IPS DF 6.9 (cell line): ENCODE results near the gene ARSB.
"Not testable (repeated sequence)": the region's sequence is repeated elsewhere in the genome, so short reads cannot be mapped to it uniquely, and the experiment has no call there.

Experiments used
- DNase-seq: peaks from one replicate; pipeline ENCODE4 v3.0.0-alpha.2; 2013; ENCODE audit warnings: low read depth, low spot score
- H3K27ac ChIP-seq: one replicate; pipeline ENCODE4 v1.5.1; 2013; ENCODE audit warnings: low read length, control low read depth
- H3K27me3 ChIP-seq: 2 replicates; pipeline ENCODE4 v1.6.1; 2013; ENCODE audit warnings: mild to moderate bottlenecking, low read length; ENCODE audit not compliant: control insufficient read depth, insufficient read depth
- H3K36me3 ChIP-seq: 2 replicates; pipeline ENCODE4 v1.6.1; 2013; ENCODE audit warnings: low read length; ENCODE audit not compliant: control insufficient read depth, insufficient read depth
- H3K4me1 ChIP-seq: 2 replicates; pipeline ENCODE4 v1.6.1; 2013; ENCODE audit warnings: low read length; ENCODE audit not compliant: control insufficient read depth, insufficient read depth
- H3K4me3 ChIP-seq: 2 replicates; pipeline ENCODE4 v1.5.1; 2013; ENCODE audit warnings: mild to moderate bottlenecking, low read length
- H3K9me3 ChIP-seq: 2 replicates; pipeline ENCODE4 v1.6.1; 2013; ENCODE audit warnings: low read length, inconsistent platforms; ENCODE audit not compliant: control insufficient read depth, insufficient read depth
- WGBS: extraction: QIAGEN DNeasy Blood & Tissue Kit; methylation state at CpG from one replicate; pipeline ENCODE4 v1.1.7; 2013; ENCODE audit warnings: mixed read lengths, missing lambda C conversion rate; ENCODE audit not compliant: insufficient read length, insufficient coverage; 5-methylcytosine and 5-hydroxymethylcytosine counted together

ARSB gene

GRCh38 chr5:78766412-78766762 lies 218.7 kb downstream of the ARSB start:
- Histone ChIP-seq H3K4me1 (no peaks in the 10 kb centered on the region), H3K9me3 (no peaks in the 10 kb centered on the region), H3K36me3 (no peaks in the 10 kb centered on the region), H3K4me3 (no peak overlapping the region), H3K27ac (no peak overlapping the region), H3K27me3 (no peaks in the 10 kb centered on the region)
- DNase-seq: no peak
- no CpG with 5 or more reads among the region's 5 CpGs for WGBS

DNA sequence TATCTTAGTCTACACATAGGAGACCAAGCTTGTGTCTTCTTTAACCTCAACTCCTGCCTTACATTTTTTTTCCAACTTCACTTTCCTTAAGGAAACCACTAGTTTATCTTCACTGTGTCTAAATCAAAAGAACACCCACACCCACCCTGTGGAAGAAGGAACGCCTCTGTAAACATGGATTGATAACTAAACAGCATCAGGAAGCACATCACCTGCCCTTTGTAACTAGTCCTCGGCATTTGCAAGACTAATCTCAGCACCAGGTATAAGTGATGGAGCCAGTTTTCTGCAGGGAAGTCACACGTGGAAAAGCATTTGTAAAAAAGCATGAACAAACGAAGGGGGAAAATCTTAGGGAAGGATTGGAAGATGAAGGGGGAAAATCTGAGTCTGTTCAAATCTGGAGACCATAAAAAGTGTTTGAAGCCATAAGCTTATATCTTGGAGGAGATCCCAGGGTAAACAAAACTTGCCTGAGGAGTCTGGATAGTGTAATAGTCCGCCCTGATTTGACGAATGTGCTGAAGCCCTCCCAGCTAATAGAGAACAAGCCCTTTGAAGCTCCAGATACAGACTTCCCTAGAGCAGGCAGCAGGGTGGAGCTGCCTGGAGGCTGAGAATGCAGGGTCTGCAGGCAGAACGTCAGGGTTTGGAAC lies 219.2 kb downstream of the ARSB start:
- Histone ChIP-seq H3K36me3 (no peaks in the 10 kb centered on the region), H3K4me3 (no peak overlapping the region), H3K27me3 (no peaks in the 10 kb centered on the region), H3K4me1 (no peaks in the 10 kb centered on the region), H3K9me3 (no peaks in the 10 kb centered on the region), H3K27ac (no peak overlapping the region)
- no CpG with 5 or more reads among the region's 7 CpGs for WGBS
- DNase-seq: no peak

- H3K27ac ChIP-seq: no peak overlapping the region
- no CpG with 5 or more reads among the region's 5 CpGs for whole genome bisulfite sequencing
- H3K27me3 ChIP-seq: no peaks in the 10 kb centered on the region
- no peaks in the 10 kb centered on the region for H3K36me3 ChIP-seq
- no peaks in the 10 kb centered on the region for H3K4me1 ChIP-seq
- H3K9me3 ChIP-seq: no peaks in the 10 kb centered on the region
- no peak for DNase-seq
- no peak overlapping the region for H3K4me3 ChIP-seq
These were observed 220.0 kb downstream of the ARSB start for GRCh38 chr5:78765116-78765515.

DNA sequence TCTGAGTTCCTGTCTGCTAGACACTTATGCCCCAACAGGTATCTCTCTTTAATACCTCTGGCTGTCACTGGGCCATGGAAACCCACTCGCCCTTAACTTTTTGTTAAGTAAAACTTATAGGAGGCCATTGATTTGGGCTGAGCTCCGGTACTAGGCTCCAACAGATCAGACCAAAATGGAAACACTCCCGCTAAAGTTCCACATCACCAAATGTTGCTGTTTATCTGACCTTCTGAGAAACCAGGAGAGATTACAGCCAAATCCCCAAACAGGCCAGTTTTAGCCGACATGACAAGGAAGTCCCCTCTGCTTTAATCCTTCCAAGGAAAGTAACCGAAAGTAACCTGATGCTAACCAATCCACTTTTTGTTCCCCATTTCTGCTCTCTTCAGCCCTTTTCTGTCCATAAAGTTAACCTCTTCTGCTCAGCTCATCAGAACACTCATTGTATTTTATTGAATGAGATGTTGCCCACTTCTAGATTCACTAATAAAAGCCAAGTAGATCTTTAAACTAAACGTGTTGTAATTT lies 221.4 kb downstream of the ARSB start:
- Histone ChIP-seq H3K4me3 (no peak overlapping the region), H3K4me1 (no peaks in the 10 kb centered on the region), H3K9me3 (no peaks in the 10 kb centered on the region), H3K27me3 (no peaks in the 10 kb centered on the region), H3K36me3 (no peaks in the 10 kb centered on the region), H3K27ac (no peak overlapping the region)
- no peak for DNase-seq
- no CpG with 5 or more reads among the region's 6 CpGs for WGBS

DNA sequence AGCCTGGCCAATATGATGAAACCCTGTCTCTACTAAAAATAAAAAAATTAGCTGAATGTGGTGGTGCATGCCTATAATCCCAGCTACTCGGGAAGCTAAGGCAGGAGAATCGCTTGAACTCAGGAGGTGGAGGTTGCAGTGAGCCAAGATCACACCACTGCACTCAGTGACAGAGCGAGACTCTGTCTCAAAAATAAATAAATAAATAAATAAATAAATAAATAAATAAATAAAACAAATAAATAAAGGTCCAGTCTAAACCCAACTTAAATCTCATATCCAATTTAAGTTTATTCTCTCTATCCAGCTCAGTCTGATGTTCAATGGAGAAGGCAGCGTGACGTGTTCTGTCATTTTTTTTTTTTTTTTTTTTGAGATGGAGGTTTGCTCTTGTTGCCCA lies 222.4 kb downstream of the ARSB start:
- H3K9me3 ChIP-seq, H3K27me3 ChIP-seq, H3K4me1 ChIP-seq, H3K27ac ChIP-seq, H3K36me3 ChIP-seq, H3K4me3 ChIP-seq, DNase-seq: not testable (repeated sequence)
- no CpG with 5 or more reads among the region's 5 CpGs for WGBS

DNA sequence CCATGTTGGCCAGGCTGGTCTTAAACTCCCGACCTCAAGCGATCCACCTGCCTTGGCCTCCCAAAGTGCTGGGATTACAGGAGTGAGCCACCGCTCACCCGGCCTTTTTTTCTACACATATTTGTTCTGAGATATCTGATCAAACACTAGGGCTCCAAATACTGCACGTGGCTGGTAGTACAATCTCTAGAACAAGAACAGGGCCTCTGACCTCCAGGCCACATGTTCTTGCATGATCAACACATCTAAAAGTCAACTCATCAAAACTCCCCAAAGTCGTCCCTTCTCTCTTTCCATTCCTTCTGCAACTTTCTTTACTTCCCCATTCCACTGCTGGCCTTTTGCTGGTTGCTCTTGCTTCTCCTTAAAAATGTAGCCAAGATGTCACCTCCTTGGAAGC lies 223.3 kb downstream of the ARSB start:
- no peak overlapping the region for H3K27ac ChIP-seq

GRCh38 chr5:78760770-78761169 lies 224.3 kb downstream of the ARSB start:
- Histone ChIP-seq H3K4me3 (no peak overlapping the region), H3K27me3 (no peaks in the 10 kb centered on the region), H3K27ac (no peak overlapping the region), H3K9me3 (no peaks in the 10 kb centered on the region), H3K36me3 (no peaks in the 10 kb centered on the region), H3K4me1 (no peaks in the 10 kb centered on the region)
- DNase-seq: no peak

More for the DNA sequence above, 223.3 kb downstream of the ARSB start:
- Histone ChIP-seq H3K36me3 (no peaks in the 10 kb centered on the region), H3K4me1 (no peaks in the 10 kb centered on the region), H3K27me3 (no peaks in the 10 kb centered on the region), H3K9me3 (no peaks in the 10 kb centered on the region), H3K4me3 (no peak overlapping the region)
- WGBS: no CpG with 5 or more reads among the region's 6 CpGs
- DNase-seq: no peak

DNA sequence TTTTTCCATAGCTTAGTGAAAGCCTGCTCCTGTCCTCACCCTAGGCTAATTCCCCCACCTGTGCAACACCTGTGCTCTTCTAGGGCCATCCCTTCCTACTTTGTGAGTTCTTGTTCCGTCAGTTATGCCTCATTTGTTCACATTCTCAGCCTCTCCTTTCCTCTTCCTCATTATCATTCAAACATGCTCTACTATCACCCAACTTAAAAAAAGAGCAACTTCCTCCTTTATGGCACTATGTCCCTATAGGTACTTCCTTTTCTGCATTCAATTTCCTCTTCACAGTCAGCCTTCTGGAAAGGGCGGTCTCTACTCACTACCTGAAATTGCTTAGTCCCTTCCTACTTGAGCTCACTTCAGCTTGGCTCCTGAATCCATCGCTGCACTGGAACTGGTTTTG lies 224.7 kb downstream of the ARSB start:
- Histone ChIP-seq H3K4me3 (no peak overlapping the region), H3K27me3 (no peaks in the 10 kb centered on the region), H3K36me3 (no peaks in the 10 kb centered on the region), H3K9me3 (no peaks in the 10 kb centered on the region), H3K27ac (no peak overlapping the region), H3K4me1 (no peaks in the 10 kb centered on the region)
- WGBS: no CpG with 5 or more reads among the region's 3 CpGs
- no peak for DNase-seq

- no peaks in the 10 kb centered on the region for H3K36me3 ChIP-seq
- H3K27me3 ChIP-seq: no peaks in the 10 kb centered on the region
- WGBS: no CpG with 5 or more reads among the region's 2 CpGs
- H3K4me1 ChIP-seq: no peaks in the 10 kb centered on the region
- no peak for DNase-seq
- no peak overlapping the region for H3K27ac ChIP-seq
- H3K9me3 ChIP-seq: no peaks in the 10 kb centered on the region
- H3K4me3 ChIP-seq: no peak overlapping the region
These were observed 226.8 kb downstream of the ARSB start for GRCh38 chr5:78758169-78758839.

- no peak for DNase-seq
- H3K4me3 ChIP-seq: no peak overlapping the region
- no peaks in the 10 kb centered on the region for H3K27me3 ChIP-seq
- WGBS: no CpG with 5 or more reads among the region's 7 CpGs
- H3K27ac ChIP-seq: no peak overlapping the region
- no peaks in the 10 kb centered on the region for H3K9me3 ChIP-seq
- no peaks in the 10 kb centered on the region for H3K4me1 ChIP-seq
- H3K36me3 ChIP-seq: no peaks in the 10 kb centered on the region
These were observed 227.6 kb downstream of the ARSB start for GRCh38 chr5:78757269-78758053.
